ENCODE measurements around the gene ANO2.

Gene ANO2

GRCh38 chr12:5626151-5626550 lies 318.9 kb downstream of the ANO2 start:
- DNase-seq (ENCODE audit: low read depth, low spot score): no peak

- DNase-seq (ENCODE audit: low read depth, low spot score): no peak
These were observed 320.4 kb downstream of the ANO2 start for GRCh38 chr12:5624486-5625272.

- DNase-seq (ENCODE audit: low read depth, low spot score): no peak
These were observed 321.6 kb downstream of the ANO2 start for GRCh38 chr12:5623411-5623810.

GRCh38 chr12:5622280-5622679 lies 322.8 kb downstream of the ANO2 start:
- DNase-seq (ENCODE audit: low read depth, low spot score): no peak

- no peak for DNase-seq (ENCODE audit: low read depth, low spot score)
These were observed 323.7 kb downstream of the ANO2 start for GRCh38 chr12:5621329-5621728.

- DNase-seq (ENCODE audit: low read depth, low spot score): no peak
These were observed 324.2 kb downstream of the ANO2 start for GRCh38 chr12:5620896-5621295.

GRCh38 chr12:5619628-5620027 lies 325.4 kb downstream of the ANO2 start:
- DNase-seq (ENCODE audit: low read depth, low spot score): no peak

GRCh38 chr12:5616854-5617253 lies 328.2 kb downstream of the ANO2 start:
- no peak for DNase-seq (ENCODE audit: low read depth, low spot score)

GRCh38 chr12:5615760-5616159 lies 329.3 kb downstream of the ANO2 start:
- no peak for DNase-seq (ENCODE audit: low read depth, low spot score)

GRCh38 chr12:5614256-5614655 lies 330.8 kb downstream of the ANO2 start:
- DNase-seq (ENCODE audit: low read depth, low spot score): no peak

GRCh38 chr12:5612556-5613410 lies 332.3 kb downstream of the ANO2 start:
- DNase-seq (ENCODE audit: low read depth, low spot score): no peak

GRCh38 chr12:5611162-5611561 lies 333.9 kb downstream of the ANO2 start:
- no peak for DNase-seq (ENCODE audit: low read depth, low spot score)

- no peak for DNase-seq (ENCODE audit: low read depth, low spot score)
These were observed 345.7 kb downstream of the ANO2 start for GRCh38 chr12:5599378-5599777.

- no peak for DNase-seq (ENCODE audit: low read depth, low spot score)
These were observed 351.1 kb downstream of the ANO2 start for GRCh38 chr12:5593998-5594397.

GRCh38 chr12:5593086-5593485 lies 352.0 kb downstream of the ANO2 start:
- DNase-seq (ENCODE audit: low read depth, low spot score): no peak

GRCh38 chr12:5592310-5592709 lies 352.7 kb downstream of the ANO2 start:
- no peak for DNase-seq (ENCODE audit: low read depth, low spot score)

GRCh38 chr12:5590316-5590715 lies 354.7 kb downstream of the ANO2 start:
- DNase-seq (ENCODE audit: low read depth, low spot score): no peak

GRCh38 chr12:5589054-5589453 lies 356.0 kb downstream of the ANO2 start:
- DNase-seq (ENCODE audit: low read depth, low spot score): no peak

GRCh38 chr12:5588591-5588990 lies 356.5 kb downstream of the ANO2 start:
- DNase-seq (ENCODE audit: low read depth, low spot score): no peak

- DNase-seq (ENCODE audit: low read depth, low spot score): no peak
These were observed 356.9 kb downstream of the ANO2 start for GRCh38 chr12:5588176-5588575.

- DNase-seq (ENCODE audit: low read depth, low spot score): no peak
These were observed 357.3 kb downstream of the ANO2 start for GRCh38 chr12:5587711-5588121.

GRCh38 chr12:5586201-5586600 lies 358.9 kb downstream of the ANO2 start:
- DNase-seq (ENCODE audit: low read depth, low spot score): no peak

- DNase-seq (ENCODE audit: low read depth, low spot score): no peak
These were observed 359.9 kb downstream of the ANO2 start for GRCh38 chr12:5585178-5585577.

Measured in iPS DF 19.7 (cell line).